Measurements from ENCODE around the gene FHL2. TPM values are rescaled to one million over a fixed set of nuclear protein-coding genes. Genes with fewer than 3 reads are reported as not detected.
"Not testable (repeated sequence)": the region's sequence is repeated elsewhere in the genome, so short reads cannot be mapped to it uniquely, and the experiment has no call there.

The FHL2 gene
- total RNA-seq, 2 experiments from 2014 or later, result 1.9 to 2.2 TPM

GRCh38 chr2:105432749-105433148 is 33.9 kb upstream of the FHL2 start:
- no peaks in the 10 kb centered on the region for H3K9me3 Mint-ChIP-seq (ENCODE audit: insufficient read depth)
- no peak overlapping the region for H3K27ac Mint-ChIP-seq
- no peaks in the 10 kb centered on the region for H3K4me1 Mint-ChIP-seq (ENCODE audit: low read depth)
- H3K36me3 Mint-ChIP-seq (ENCODE audit: low read depth), result no peaks in the 10 kb centered on the region
- peaks cover 20% of the 10 kb centered on the region for H3K27me3 Mint-ChIP-seq (ENCODE audit: low read depth)
- ATAC-seq (no peak), DNase-seq (no peak)
- H3K4me3 Mint-ChIP-seq, result no peak overlapping the region
- ChIA-PET POLR2A (no interaction called here), CTCF (no interaction called here)

- H3K36me3 Mint-ChIP-seq (ENCODE audit: low read depth), result no peaks in the 10 kb centered on the region
- no peaks in the 10 kb centered on the region for H3K9me3 Mint-ChIP-seq (ENCODE audit: insufficient read depth)
- H3K4me3 Mint-ChIP-seq, result no peak overlapping the region
- no peak overlapping the region for H3K27ac Mint-ChIP-seq
- H3K27me3 Mint-ChIP-seq (ENCODE audit: low read depth), result peaks cover 20% of the 10 kb centered on the region
- no peak for DNase-seq
- no peak for ATAC-seq
- ChIA-PET POLR2A (no interaction called here), CTCF (no interaction called here)
- peaks cover 5% of the 10 kb centered on the region for H3K4me1 Mint-ChIP-seq (ENCODE audit: low read depth)
These were observed 33.2 kb upstream of the FHL2 start for GRCh38 chr2:105432044-105432399.

- ChIA-PET CTCF (no interaction called here), POLR2A (no interaction called here)
- Mint-ChIP-seq H3K27ac (no peak overlapping the region), H3K27me3 (ENCODE audit: low read depth) (peaks cover 18% of the 10 kb centered on the region), H3K36me3 (ENCODE audit: low read depth) (no peaks in the 10 kb centered on the region), H3K4me3 (no peak overlapping the region), H3K4me1 (ENCODE audit: low read depth) (peaks cover 10% of the 10 kb centered on the region), H3K9me3 (ENCODE audit: insufficient read depth) (no peaks in the 10 kb centered on the region)
- no peak for ATAC-seq
- no peak for DNase-seq
These were observed 32.7 kb upstream of the FHL2 start for GRCh38 chr2:105431367-105432043.

GRCh38 chr2:105428387-105429018 is 29.7 kb upstream of the FHL2 start:
- CTCF ChIA-PET, result no interaction called here
- H3K4me1 Mint-ChIP-seq (ENCODE audit: low read depth), result peaks cover 17% of the 10 kb centered on the region
- no peak for ATAC-seq
- H3K27ac Mint-ChIP-seq, result no peak overlapping the region
- no peaks in the 10 kb centered on the region for H3K9me3 Mint-ChIP-seq (ENCODE audit: insufficient read depth)
- no peak for DNase-seq
- no peak overlapping the region for H3K4me3 Mint-ChIP-seq
- POLR2A ChIA-PET, result no interaction called here
- H3K36me3 Mint-ChIP-seq (ENCODE audit: low read depth), result no peaks in the 10 kb centered on the region
- peaks cover 22% of the 10 kb centered on the region for H3K27me3 Mint-ChIP-seq (ENCODE audit: low read depth)

GRCh38 chr2:105427485-105427884 is 28.6 kb upstream of the FHL2 start:
- H3K36me3 Mint-ChIP-seq (ENCODE audit: low read depth), result no peaks in the 10 kb centered on the region
- CTCF ChIA-PET, result no interaction called here
- POLR2A ChIA-PET, result no interaction called here
- H3K4me1 Mint-ChIP-seq (ENCODE audit: low read depth), result peaks cover 17% of the 10 kb centered on the region
- no peak for ATAC-seq
- H3K27me3 Mint-ChIP-seq (ENCODE audit: low read depth), result peaks cover 24% of the 10 kb centered on the region
- no peak overlapping the region for H3K4me3 Mint-ChIP-seq
- H3K27ac Mint-ChIP-seq, result no peak overlapping the region
- DNase-seq, result no peak
- H3K9me3 Mint-ChIP-seq (ENCODE audit: insufficient read depth), result no peaks in the 10 kb centered on the region

GRCh38 chr2:105426626-105427292 is 27.9 kb upstream of the FHL2 start:
- ChIA-PET CTCF (no interaction called here), POLR2A (no interaction called here)
- peak; percentile 71 for ATAC-seq
- Mint-ChIP-seq H3K36me3 (ENCODE audit: low read depth) (no peaks in the 10 kb centered on the region), H3K27ac (peak overlapping the region; percentile 30), H3K9me3 (ENCODE audit: insufficient read depth) (no peaks in the 10 kb centered on the region), H3K4me3 (peak overlapping the region; percentile 10), H3K4me1 (ENCODE audit: low read depth) (peaks cover 17% of the 10 kb centered on the region), H3K27me3 (ENCODE audit: low read depth) (peaks cover 23% of the 10 kb centered on the region)
- DNase-seq, result no peak

GRCh38 chr2:105425936-105426625 is 27.2 kb upstream of the FHL2 start:
- peak; percentile 36 for ATAC-seq

GRCh38 chr2:105424836-105425235 is 26.0 kb upstream of the FHL2 start:
- H3K27ac Mint-ChIP-seq; DNase-seq; H3K9me3 Mint-ChIP-seq (ENCODE audit: insufficient read depth); ATAC-seq; H3K4me3 Mint-ChIP-seq; POLR2A ChIA-PET; H3K36me3 Mint-ChIP-seq (ENCODE audit: low read depth); CTCF ChIA-PET: not testable (repeated sequence)
- H3K27me3 Mint-ChIP-seq (ENCODE audit: low read depth), result peaks cover 21% of the 10 kb centered on the region
- peaks cover 17% of the 10 kb centered on the region for H3K4me1 Mint-ChIP-seq (ENCODE audit: low read depth)

More at GRCh38 chr2:105425936-105426625, 27.2 kb upstream of the FHL2 start:
- ChIA-PET CTCF (no interaction called here), POLR2A (no interaction called here)
- H3K9me3 Mint-ChIP-seq (ENCODE audit: insufficient read depth), result no peaks in the 10 kb centered on the region
- H3K4me1 Mint-ChIP-seq (ENCODE audit: low read depth), result peaks cover 17% of the 10 kb centered on the region
- H3K4me3 Mint-ChIP-seq, result no peak overlapping the region
- H3K27me3 Mint-ChIP-seq (ENCODE audit: low read depth), result peaks cover 19% of the 10 kb centered on the region
- DNase-seq, result no peak
- H3K36me3 Mint-ChIP-seq (ENCODE audit: low read depth), result no peaks in the 10 kb centered on the region
- peak overlapping the region; percentile 30 for H3K27ac Mint-ChIP-seq

- Mint-ChIP-seq H3K4me3 (no peak overlapping the region), H3K27me3 (ENCODE audit: low read depth) (peaks cover 25% of the 10 kb centered on the region), H3K4me1 (ENCODE audit: low read depth) (peaks cover 21% of the 10 kb centered on the region), H3K9me3 (ENCODE audit: insufficient read depth) (no peaks in the 10 kb centered on the region), H3K27ac (no peak overlapping the region), H3K36me3 (ENCODE audit: low read depth) (no peaks in the 10 kb centered on the region)
- DNase-seq, result no peak
- CTCF ChIA-PET, result no interaction called here
- POLR2A ChIA-PET, result no interaction called here
- no peak for ATAC-seq
These were observed 23.9 kb upstream of the FHL2 start for GRCh38 chr2:105422801-105423200.

- Mint-ChIP-seq H3K27ac (no peak overlapping the region), H3K27me3 (ENCODE audit: low read depth) (peaks cover 29% of the 10 kb centered on the region), H3K36me3 (ENCODE audit: low read depth) (no peaks in the 10 kb centered on the region), H3K4me3 (no peak overlapping the region), H3K4me1 (ENCODE audit: low read depth) (peaks cover 7% of the 10 kb centered on the region), H3K9me3 (ENCODE audit: insufficient read depth) (no peaks in the 10 kb centered on the region)
- ATAC-seq, result no peak
- DNase-seq, result no peak
- ChIA-PET CTCF (no interaction called here), POLR2A (no interaction called here)
These were observed 22.2 kb upstream of the FHL2 start for GRCh38 chr2:105421053-105421452.

- Mint-ChIP-seq H3K4me3 (no peak overlapping the region), H3K4me1 (ENCODE audit: low read depth) (peaks cover 5% of the 10 kb centered on the region), H3K27ac (no peak overlapping the region), H3K27me3 (ENCODE audit: low read depth) (peaks cover 29% of the 10 kb centered on the region), H3K36me3 (ENCODE audit: low read depth) (no peaks in the 10 kb centered on the region), H3K9me3 (ENCODE audit: insufficient read depth) (no peaks in the 10 kb centered on the region)
- ChIA-PET POLR2A (no interaction called here), CTCF (no interaction called here)
- ATAC-seq, result no peak
- no peak for DNase-seq
These were observed 19.7 kb upstream of the FHL2 start for GRCh38 chr2:105418522-105418921.

- H3K36me3 Mint-ChIP-seq (ENCODE audit: low read depth), result no peaks in the 10 kb centered on the region
- peaks cover 27% of the 10 kb centered on the region for H3K27me3 Mint-ChIP-seq (ENCODE audit: low read depth)
- POLR2A ChIA-PET, result no interaction called here
- H3K27ac Mint-ChIP-seq, result no peak overlapping the region
- H3K4me1 Mint-ChIP-seq (ENCODE audit: low read depth), result peaks cover 8% of the 10 kb centered on the region
- CTCF ChIA-PET, result interaction anchor here (0.6 kb wide), 1 partner anchor 169 kb away, joined by 3 read pairs; no protein-coding TSS in a partner anchor
- no peak overlapping the region for H3K4me3 Mint-ChIP-seq
- DNase-seq (no peak), ATAC-seq (no peak)
- H3K9me3 Mint-ChIP-seq (ENCODE audit: insufficient read depth), result no peaks in the 10 kb centered on the region
These were observed 19.1 kb upstream of the FHL2 start for GRCh38 chr2:105417857-105418436.
